Liver (tissue), 9 donors: ENCODE measurements around the gene ATP1A3. TPM values are rescaled to one million over a fixed set of nuclear protein-coding genes. Genes with fewer than 3 reads are reported as not detected.

Source experiments
- DNase-seq: peaks from one replicate; pipeline ENCODE4 v3.0.0-alpha.2; 2017; ENCODE audit warnings: low spot score
- H3K27ac ChIP-seq, 2 donors: one replicate each; pipeline ENCODE4 v1.7.0; 2013; ENCODE audit warnings: inconsistent platforms in 2 of 2, low read length in 2 of 2, control low read depth in 1 of 2, low read depth in 1 of 2, mild to moderate bottlenecking in 1 of 2
- H3K27me3 ChIP-seq, 4 donors: one replicate each; pipeline versions ENCODE4 v1.6.1 to v1.7.0; 2013; ENCODE audit warnings: low read length in 3 of 4, inconsistent platforms in 1 of 4, mild to moderate bottlenecking in 1 of 4, moderate library complexity in 1 of 4; ENCODE audit not compliant: control insufficient read depth in 4 of 4, insufficient read depth in 4 of 4
- H3K36me3 ChIP-seq, 4 donors: one replicate each; pipeline versions ENCODE4 v1.6.1 to v1.7.0; 2013; ENCODE audit warnings: low read length in 3 of 4, mild to moderate bottlenecking in 3 of 4, low read depth in 1 of 4, moderate library complexity in 1 of 4; ENCODE audit not compliant: control insufficient read depth in 4 of 4, insufficient read depth in 3 of 4
- H3K4me1 ChIP-seq, 4 donors: one replicate each; pipeline versions ENCODE4 v1.6.1 to v1.7.0; 2013; ENCODE audit warnings: low read length in 3 of 4, mild to moderate bottlenecking in 3 of 4, moderate library complexity in 1 of 4; ENCODE audit not compliant: control insufficient read depth in 4 of 4, insufficient read depth in 4 of 4
- H3K4me3 ChIP-seq, 3 donors: one replicate each; pipeline versions ENCODE4 v1.6.1 to v1.7.0; 2013; ENCODE audit warnings: low read length in 3 of 3, control low read depth in 1 of 3, low read depth in 1 of 3, mild to moderate bottlenecking in 1 of 3
- H3K9ac ChIP-seq, 2 donors: one replicate each; pipeline ENCODE4 v1.7.0; 2013; ENCODE audit warnings: low read length in 2 of 2, mild to moderate bottlenecking in 2 of 2, moderate library complexity in 2 of 2, control low read depth in 1 of 2, low read depth in 1 of 2
- H3K9me3 ChIP-seq, 4 donors: one replicate each; pipeline versions ENCODE4 v1.6.1 to v1.7.0; 2013; ENCODE audit warnings: low read length in 3 of 4; ENCODE audit not compliant: control insufficient read depth in 4 of 4
- ATF3 ChIP-seq: IDR thresholded peaks from 2 replicates; pipeline ENCODE4 v1.6.1; 2016; ENCODE audit warnings: antibody characterized with exemption
- CTCF ChIP-seq: fragments of 150-350 bp; IDR thresholded peaks from 2 replicates; pipeline ENCODE4 v1.5.1; 2017; ENCODE audit warnings: improper control_type of control experiment, low read depth, low read length; ENCODE audit not compliant: missing input control
- EGR1 ChIP-seq, 2 donors: IDR thresholded peaks; 2 replicates each; pipeline ENCODE4 v1.6.1; 2016 to 2018; ENCODE audit warnings: antibody characterized with exemption in 2 of 2, low read depth in 2 of 2
- FOXA1 ChIP-seq: IDR thresholded peaks from 2 replicates; pipeline ENCODE4 v1.6.1; 2016; ENCODE audit warnings: antibody characterized with exemption
- FOXA2 ChIP-seq: IDR thresholded peaks from 2 replicates; pipeline ENCODE4 v1.6.1; 2016; ENCODE audit warnings: antibody characterized with exemption
- GABPA ChIP-seq, 2 donors: IDR thresholded peaks in 1 of 2; conservative IDR thresholded peaks in 1 of 2; 2 replicates each; pipeline ENCODE4 v1.6.1; 2016; ENCODE audit warnings: antibody characterized with exemption in 2 of 2, mild to moderate bottlenecking in 1 of 2, moderate library complexity in 1 of 2
- HNF4A ChIP-seq, 2 donors: conservative IDR thresholded peaks; 2 replicates each; pipeline ENCODE4 v1.6.1; 2016; ENCODE audit warnings: antibody characterized with exemption in 2 of 2, mild to moderate bottlenecking in 2 of 2
- HNF4G ChIP-seq: IDR thresholded peaks from 2 replicates; pipeline ENCODE4 v1.6.1; 2016; ENCODE audit warnings: antibody characterized with exemption
- JUND ChIP-seq, 2 donors: IDR thresholded peaks; 2 replicates each; pipeline ENCODE4 v1.6.1; 2016; ENCODE audit warnings: antibody characterized with exemption in 2 of 2
- NR2F2 ChIP-seq: IDR thresholded peaks from 2 replicates; pipeline ENCODE4 v1.6.1; 2016; ENCODE audit warnings: antibody characterized with exemption
- RAD21 ChIP-seq, 2 donors: IDR thresholded peaks; 2 replicates each; pipeline ENCODE4 v1.6.1; 2016; ENCODE audit warnings: antibody characterized with exemption in 2 of 2, mild to moderate bottlenecking in 2 of 2
- REST ChIP-seq: IDR thresholded peaks from 2 replicates; pipeline ENCODE4 v1.6.1; 2016; ENCODE audit warnings: antibody characterized with exemption, mild to moderate bottlenecking
- RXRA ChIP-seq, 2 donors: IDR thresholded peaks; 2 replicates each; pipeline ENCODE4 v1.6.1; 2017 to 2018; ENCODE audit warnings: antibody characterized with exemption in 2 of 2, mild to moderate bottlenecking in 1 of 2
- SP1 ChIP-seq: IDR thresholded peaks from 2 replicates; pipeline ENCODE4 v1.6.1; 2018; ENCODE audit warnings: antibody characterized with exemption, mild to moderate bottlenecking
- TAF1 ChIP-seq: conservative IDR thresholded peaks from 2 replicates; pipeline ENCODE4 v1.6.1; 2016; ENCODE audit warnings: antibody characterized with exemption, mild to moderate bottlenecking
- YY1 ChIP-seq: IDR thresholded peaks from 2 replicates; pipeline ENCODE4 v1.6.1; 2016; ENCODE audit warnings: antibody characterized with exemption, mild to moderate bottlenecking
- ZBTB33 ChIP-seq: IDR thresholded peaks from 2 replicates; pipeline ENCODE4 v1.6.1; 2016; ENCODE audit warnings: antibody characterized with exemption
- WGBS: extraction: QIAGEN DNeasy Blood & Tissue Kit; methylation state at CpG from one replicate; pipeline ENCODE4 v1.1.7; 2013; 5-methylcytosine and 5-hydroxymethylcytosine counted together
- polyA plus RNA-seq, 2 donors: library from polyadenylated mRNA; stranded (reverse) in 1 of 2; unstranded in 1 of 2; fragments of 200-250 nt in 1 of 2; fragments of >200 nt in 1 of 2; fragmentation: Nextera tagmentation in 1 of 2; extraction: Ambion mirVana in 1 of 2; gene quantifications; one replicate each; pipeline versions ENCODE4 v1.2.1 to v1.2.3, GENCODE V29; 2013 to 2015
- total RNA-seq, 2 donors: library from RNA; depleted of rRNA; stranded (reverse); fragments of >200 nt; gene quantifications; one replicate each; pipeline ENCODE4 v1.2.3, GENCODE V29; 2014
- TF ChIP-seq, protein P1 (sequence below): IDR thresholded peaks from 2 replicates; pipeline ENCODE4 v1.6.1; 2016; ENCODE audit warnings: antibody characterized with exemption
- donor health status: healthy.
- donor health status: healthy.
- donor health status: healthy.
- donor health status: healthy.
- donor health status: healthy.

ATP1A3 gene
- total and polyA plus RNA-seq, 4 donors = 0.05 to 0.09 (median 0.08) TPM; not detected in 1

GRCh38 chr19:41959056-41960053 is 34.7 kb downstream of the ATP1A3 start, which contains the start of gene RABAC1:
Gene RABAC1, minus strand, starts transcription at chr19:41959321. Its CDS starts 29 bp downstream, at chr19:41959292.
- Histone ChIP-seq H3K9me3 (no peaks in the 10 kb centered on the region), H3K27ac (peak within 1 kb of the TSS; percentile 80), H3K4me1 (peaks cover 0 to 14% (median 8%) of the 10 kb centered on the region in 4 donors), H3K4me3 (peak within 1 kb of the TSS; percentile 62 to 86 (median 86)), H3K27me3 (no peaks in the 10 kb centered on the region), H3K9ac (peak within 1 kb of the TSS; percentile 10 to 30), H3K36me3 (peaks cover 0 to 6% (median 2%) of the 10 kb centered on the region in 4 donors)
- WGBS = 5% methylated on average over 46 of the region's 46 CpGs
- peak; percentile 86 for DNase-seq
- TF ChIP-seq EGR1 (IDR thresholded peaks at IDR 0.05; ENCODE audit: low read depth in 2 of 2) (no peak), RXRA (IDR thresholded peaks at IDR 0.05) (no peak), NR2F2 (no peak), ZBTB33 (peak; percentile 48), RAD21 (IDR thresholded peaks at IDR 0.05) (no peak), GABPA (IDR thresholded peaks at IDR 0.05 in 1 of 2, conservative IDR thresholded peaks at IDR 0.05 in 1 of 2) (peak in 1 of 2 donors; percentile 42), JUND (IDR thresholded peaks at IDR 0.05) (peak in 1 of 2 donors; percentile 30), TAF1 (peak; percentile 16), YY1 (peak; percentile 97), HNF4G (no peak), ATF3 (no peak), CTCF (no peak), HNF4A (conservative IDR thresholded peaks at IDR 0.05) (no peak), FOXA2 (no peak), FOXA1 (no peak), REST (peak; percentile 8), SP1 (peak; percentile 34)
- TF ChIP-seq, protein P1, sequence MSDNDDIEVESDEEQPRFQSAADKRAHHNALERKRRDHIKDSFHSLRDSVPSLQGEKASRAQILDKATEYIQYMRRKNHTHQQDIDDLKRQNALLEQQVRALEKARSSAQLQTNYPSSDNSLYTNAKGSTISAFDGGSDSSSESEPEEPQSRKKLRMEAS = no peak
